ENCODE measurements around the gene ZNF488.

Gene ZNF488

GRCh38 chr10:47371629-47372485, 12.2 kb downstream of the ZNF488 start:
- in situ Hi-C loops (cut with HindIII; ENCODE audit: low sequenced_read_pairs), result no loop called here
- DNase-seq (ENCODE audit: low read depth), result no peak
- H3K4me3 ChIP-seq (ENCODE audit: low read depth, low read length), result no peak overlapping the region
- TF ChIP-seq, protein P1, sequence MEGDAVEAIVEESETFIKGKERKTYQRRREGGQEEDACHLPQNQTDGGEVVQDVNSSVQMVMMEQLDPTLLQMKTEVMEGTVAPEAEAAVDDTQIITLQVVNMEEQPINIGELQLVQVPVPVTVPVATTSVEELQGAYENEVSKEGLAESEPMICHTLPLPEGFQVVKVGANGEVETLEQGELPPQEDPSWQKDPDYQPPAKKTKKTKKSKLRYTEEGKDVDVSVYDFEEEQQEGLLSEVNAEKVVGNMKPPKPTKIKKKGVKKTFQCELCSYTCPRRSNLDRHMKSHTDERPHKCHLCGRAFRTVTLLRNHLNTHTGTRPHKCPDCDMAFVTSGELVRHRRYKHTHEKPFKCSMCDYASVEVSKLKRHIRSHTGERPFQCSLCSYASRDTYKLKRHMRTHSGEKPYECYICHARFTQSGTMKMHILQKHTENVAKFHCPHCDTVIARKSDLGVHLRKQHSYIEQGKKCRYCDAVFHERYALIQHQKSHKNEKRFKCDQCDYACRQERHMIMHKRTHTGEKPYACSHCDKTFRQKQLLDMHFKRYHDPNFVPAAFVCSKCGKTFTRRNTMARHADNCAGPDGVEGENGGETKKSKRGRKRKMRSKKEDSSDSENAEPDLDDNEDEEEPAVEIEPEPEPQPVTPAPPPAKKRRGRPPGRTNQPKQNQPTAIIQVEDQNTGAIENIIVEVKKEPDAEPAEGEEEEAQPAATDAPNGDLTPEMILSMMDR (IDR thresholded peaks at IDR 0.05; ENCODE audit: low read depth, low read length, missing control alignments), result no peak

GRCh38 chr10:47370878-47371277, 13.2 kb downstream of the ZNF488 start:
- no peak for DNase-seq (ENCODE audit: low read depth)
- TF ChIP-seq, protein P1 (IDR thresholded peaks at IDR 0.05; ENCODE audit: low read depth, low read length, missing control alignments), result no peak
- in situ Hi-C loops (cut with HindIII; ENCODE audit: low sequenced_read_pairs), result no loop called here
- no peak overlapping the region for H3K4me3 ChIP-seq (ENCODE audit: low read depth, low read length)

GRCh38 chr10:47370015-47370767, 13.9 kb downstream of the ZNF488 start:
- no peak overlapping the region for H3K4me3 ChIP-seq (ENCODE audit: low read depth, low read length)
- in situ Hi-C loops (cut with HindIII; ENCODE audit: low sequenced_read_pairs), result no loop called here
- TF ChIP-seq, protein P1 (IDR thresholded peaks at IDR 0.05; ENCODE audit: low read depth, low read length, missing control alignments), result no peak
- no peak for DNase-seq (ENCODE audit: low read depth)

- no peak overlapping the region for H3K4me3 ChIP-seq (ENCODE audit: low read depth, low read length)
- TF ChIP-seq, protein P1 (IDR thresholded peaks at IDR 0.05; ENCODE audit: low read depth, low read length, missing control alignments), result no peak
- in situ Hi-C loops (cut with HindIII; ENCODE audit: low sequenced_read_pairs), result no loop called here
- DNase-seq (ENCODE audit: low read depth), result no peak
These were observed 14.7 kb downstream of the ZNF488 start for GRCh38 chr10:47369251-47369894.

GRCh38 chr10:47368431-47369180, 15.5 kb downstream of the ZNF488 start:
- DNase-seq (ENCODE audit: low read depth), result no peak
- in situ Hi-C loops (cut with HindIII; ENCODE audit: low sequenced_read_pairs), result no loop called here
- TF ChIP-seq, protein P1 (IDR thresholded peaks at IDR 0.05; ENCODE audit: low read depth, low read length, missing control alignments), result no peak

DNA sequence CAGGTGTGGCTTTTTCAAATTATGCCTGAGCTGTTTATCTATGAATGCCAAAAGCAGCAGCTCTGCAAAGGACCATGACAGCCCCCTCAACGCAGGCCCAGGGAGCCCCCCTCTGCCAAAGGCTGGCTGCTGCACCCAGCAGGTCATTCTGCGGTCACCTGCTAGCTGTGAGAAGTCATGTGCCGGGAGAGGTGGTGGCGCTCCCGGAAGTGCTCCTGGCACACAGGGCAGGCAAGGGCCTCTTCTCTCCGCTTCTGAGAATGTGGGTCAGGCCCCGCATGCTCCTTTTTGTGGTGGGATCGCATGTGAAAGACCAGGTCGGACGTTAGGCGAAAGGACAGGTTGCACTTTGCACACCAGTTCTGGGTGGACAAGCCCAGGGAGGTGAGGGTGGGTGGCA, 16.4 kb downstream of the ZNF488 start:
- no peak for DNase-seq (ENCODE audit: low read depth)
- TF ChIP-seq, protein P1 (IDR thresholded peaks at IDR 0.05; ENCODE audit: low read depth, low read length, missing control alignments), result no peak
- in situ Hi-C loops (cut with HindIII; ENCODE audit: low sequenced_read_pairs), result no loop called here
- no peak overlapping the region for H3K4me3 ChIP-seq (ENCODE audit: low read depth, low read length)

More at GRCh38 chr10:47368431-47369180, 15.5 kb downstream of the ZNF488 start:
- no peak overlapping the region for H3K4me3 ChIP-seq (ENCODE audit: low read depth, low read length)
